Heart left ventricle (tissue), 13 donors: ENCODE data around the gene HTD2.

ENCODE experiments used
- POLR2A ChIP-seq, 2 donors: fragments of 450-650 bp; IDR thresholded peaks; one replicate each; pipeline ENCODE4 v1.6.1; 2017; ENCODE audit warnings: antibody characterized with exemption in 2 of 2, mild to moderate bottlenecking in 2 of 2, moderate library complexity in 2 of 2
- TF ChIP-seq, protein P1 (sequence below), 12 donors: fragments of 200-600 bp; sonication (generic) in 4 of 12; IDR thresholded peaks; one replicate each; pipeline versions ENCODE4 v1.5.0 to v1.8.0; 2018 to 2022; ENCODE audit warnings: antibody characterized with exemption in 12 of 12, mild to moderate bottlenecking in 5 of 12
- donor health status: ischemic (EF 13 %, LVEDD 7.1; RV severe dilation, severe dysfunction).
- donor health status: DM: no; HTN: yes; CAD: no.
- donor health status: DM: no; HTN: no; CAD: no.
- donor health status: ischemic (EF 25% LVEDD 6.9; RV normal size, moderate dysfunction).
- donor health status: ischemic (EF 25% LVEDD 5.7; RV mildly dilated, moderate dysfunction).
- donor health status: ischemic (EF 35%, LVEDD 5.7; RV mildly dilated, moderate dysfunction).
- donor health status: nonischemic (EF 11% LVEDD 7.7; RV severe dilation, severe dysfunction).
- donor health status: DM: yes; HTN: yes; CAD: no.
- donor health status: PGD.
- donor health status: ischemic (EF 29% LVEDD 5.4; RV normal size, mild dysfunction).
- donor health status: nonischemic (EF 23%, LVEDD 6.1; RV moderate dilation, normal function).

DNA sequence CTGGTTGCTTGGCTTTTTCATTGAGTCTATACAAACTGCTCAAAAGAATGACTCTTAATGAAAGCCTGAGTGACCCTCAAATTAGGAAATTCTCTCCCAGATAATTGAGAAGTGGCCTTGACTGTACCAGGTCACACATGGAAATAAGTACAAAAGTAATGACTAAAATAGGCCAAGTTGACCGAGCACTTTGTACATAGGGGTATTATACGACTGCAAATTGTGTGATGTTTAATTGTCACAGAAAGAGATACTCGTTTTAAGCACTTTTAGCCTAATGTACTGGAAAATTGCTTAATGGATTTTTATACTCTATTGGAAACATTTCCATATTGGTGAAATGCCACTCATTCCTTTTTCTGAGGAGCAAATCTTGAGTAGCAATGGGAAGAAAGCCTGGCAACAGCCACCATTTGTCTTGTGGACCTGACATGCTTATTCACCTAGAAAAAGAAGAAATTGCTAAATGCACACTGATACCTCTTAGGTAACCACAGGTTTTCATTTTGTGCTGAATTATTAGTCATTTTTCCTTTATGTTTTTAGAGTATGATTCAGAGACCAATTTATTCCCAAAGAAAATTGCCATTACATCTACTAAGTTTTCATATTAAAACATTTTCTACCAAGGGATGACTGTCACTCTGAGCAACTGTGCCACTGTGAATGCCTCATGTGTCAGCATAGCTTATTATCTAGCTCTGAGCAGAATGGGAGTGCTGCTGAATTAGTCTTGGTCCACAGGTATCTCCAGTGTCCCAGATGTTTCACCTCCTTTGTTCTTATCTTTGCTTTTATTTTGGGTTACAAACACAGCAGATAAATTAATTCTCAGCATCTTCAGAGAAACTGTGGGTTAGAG lies 17.4 kb downstream of the HTD2 start:
- TF ChIP-seq POLR2A (IDR thresholded peaks at IDR 0.05), result no peak
- TF ChIP-seq, protein P1, sequence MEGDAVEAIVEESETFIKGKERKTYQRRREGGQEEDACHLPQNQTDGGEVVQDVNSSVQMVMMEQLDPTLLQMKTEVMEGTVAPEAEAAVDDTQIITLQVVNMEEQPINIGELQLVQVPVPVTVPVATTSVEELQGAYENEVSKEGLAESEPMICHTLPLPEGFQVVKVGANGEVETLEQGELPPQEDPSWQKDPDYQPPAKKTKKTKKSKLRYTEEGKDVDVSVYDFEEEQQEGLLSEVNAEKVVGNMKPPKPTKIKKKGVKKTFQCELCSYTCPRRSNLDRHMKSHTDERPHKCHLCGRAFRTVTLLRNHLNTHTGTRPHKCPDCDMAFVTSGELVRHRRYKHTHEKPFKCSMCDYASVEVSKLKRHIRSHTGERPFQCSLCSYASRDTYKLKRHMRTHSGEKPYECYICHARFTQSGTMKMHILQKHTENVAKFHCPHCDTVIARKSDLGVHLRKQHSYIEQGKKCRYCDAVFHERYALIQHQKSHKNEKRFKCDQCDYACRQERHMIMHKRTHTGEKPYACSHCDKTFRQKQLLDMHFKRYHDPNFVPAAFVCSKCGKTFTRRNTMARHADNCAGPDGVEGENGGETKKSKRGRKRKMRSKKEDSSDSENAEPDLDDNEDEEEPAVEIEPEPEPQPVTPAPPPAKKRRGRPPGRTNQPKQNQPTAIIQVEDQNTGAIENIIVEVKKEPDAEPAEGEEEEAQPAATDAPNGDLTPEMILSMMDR (IDR thresholded peaks at IDR 0.05), result no peak
